H1 (cell line): ENCODE data around the gene CTSL. TPM values are rescaled to one million over a fixed set of nuclear protein-coding genes. Genes with fewer than 3 reads are reported as not detected.

ENCODE experiments used
- CTCF ChIA-PET: fragments of 300-600 bp; sonication (Branson Sonifier 250); formaldehyde crosslinking; loops from one replicate; lab custom pipeline; 2021; ENCODE audit not compliant: partially characterized antibody; lab: Charles Lee
- POLR2A ChIA-PET: fragments of 300-600 bp; sonication (Branson Sonifier 250); formaldehyde crosslinking; loops from one replicate; lab custom pipeline; 2021; ENCODE audit warnings: inconsistent platforms; ENCODE audit not compliant: partially characterized antibody; lab: Charles Lee
- DNase-seq, 2 experiments: peaks; one replicate each; pipeline versions ENCODE4 v3.0.0 to v3.0.0-alpha.2; 2010 to 2022; ENCODE audit warnings: low spot score in 2 of 2, low read depth in 1 of 2, mixed read lengths in 1 of 2
- FAIRE-seq: peaks from 2 replicates; lab custom pipeline; 2011; peaks lifted over from hg19 to GRCh38; lab: Jason Lieb, UNC
- H2AFZ ChIP-seq: 2 replicates; pipeline ENCODE4 v1.8.1; 2012; ENCODE audit warnings: low read length, inconsistent platforms
- H2AK5ac ChIP-seq: 2 replicates; pipeline ENCODE4 v1.6.1; 2013; ENCODE audit warnings: low read depth, low read length
- H2BK120ac ChIP-seq: replicated peaks from 2 replicates; pipeline ENCODE3; 2013; ENCODE audit warnings: low read depth, low read length, inconsistent platforms
- H2BK12ac ChIP-seq: 2 replicates; pipeline ENCODE4 v1.6.1; 2013; ENCODE audit warnings: low read depth, low read length
- H2BK15ac ChIP-seq: 2 replicates; pipeline ENCODE4 v1.6.1; 2013; ENCODE audit warnings: low read length
- H2BK20ac ChIP-seq: 2 replicates; pipeline ENCODE4 v1.6.1; 2013; ENCODE audit warnings: low read length
- H2BK5ac ChIP-seq: 2 replicates; pipeline ENCODE4 v1.6.1; 2013; ENCODE audit warnings: low read depth, low read length
- H3K14ac ChIP-seq: 2 replicates; pipeline ENCODE4 v1.6.1; 2013; ENCODE audit warnings: inconsistent platforms; ENCODE audit not compliant: insufficient read length
- H3K18ac ChIP-seq: 2 replicates; pipeline ENCODE4 v1.6.1; 2013; ENCODE audit warnings: low read length; ENCODE audit errors: extremely low read depth
- H3K23ac ChIP-seq: 2 replicates; pipeline ENCODE4 v1.6.1; 2013; ENCODE audit warnings: inconsistent platforms; ENCODE audit not compliant: insufficient read length
- H3K23me2 ChIP-seq: 2 replicates; pipeline ENCODE4 v1.6.1; 2013; ENCODE audit warnings: low read depth, low read length
- H3K27ac ChIP-seq: 2 replicates; pipeline ENCODE4 v1.6.1; 2011; ENCODE audit warnings: low read depth, low read length, inconsistent platforms
- H3K27me3 ChIP-seq, 4 experiments: replicated peaks in 1 of 4; 1 replicate in 1 of 4; 2 replicates in 3 of 4; pipeline versions ENCODE4 v1.6.1 to v1.8.1; 2011 to 2013; ENCODE audit warnings: low read length in 3 of 4, mild to moderate bottlenecking in 3 of 4, inconsistent platforms in 2 of 4, mixed read lengths in 2 of 4, moderate library complexity in 1 of 4; ENCODE audit not compliant: control insufficient read depth in 3 of 4, insufficient read depth in 3 of 4; ENCODE audit errors: extremely low read depth in 1 of 4
- H3K36me3 ChIP-seq, 4 experiments: 2 replicates each; pipeline versions ENCODE4 v1.6.1 to v1.8.1; 2011 to 2013; ENCODE audit warnings: mild to moderate bottlenecking in 4 of 4, low read length in 3 of 4, moderate library complexity in 2 of 4, control low read depth in 1 of 4, inconsistent platforms in 1 of 4; ENCODE audit not compliant: insufficient read depth in 4 of 4, control insufficient read depth in 2 of 4
- H3K4ac ChIP-seq: replicated peaks from 2 replicates; pipeline ENCODE3; 2013; ENCODE audit warnings: low read length, low read depth, mixed read lengths, inconsistent platforms; ENCODE audit not compliant: insufficient read length
- H3K4me1 ChIP-seq, 4 experiments: replicated peaks in 1 of 4; 1 replicate in 1 of 4; 2 replicates in 3 of 4; pipeline versions ENCODE4 v1.6.1 to v1.8.1; 2011 to 2013; ENCODE audit warnings: low read length in 3 of 4, inconsistent platforms in 2 of 4, mixed read lengths in 1 of 4; ENCODE audit not compliant: insufficient read depth in 4 of 4, control insufficient read depth in 3 of 4
- H3K4me2 ChIP-seq, 2 experiments: 2 replicates each; pipeline versions ENCODE4 v1.6.1 to v1.8.1; 2011 to 2013; ENCODE audit warnings: low read depth in 2 of 2, low read length in 2 of 2, control low read depth in 1 of 2, inconsistent platforms in 1 of 2, mild to moderate bottlenecking in 1 of 2; ENCODE audit not compliant: insufficient read depth in 1 of 2
- H3K4me3 ChIP-seq, 4 experiments: fragments of 200-600, 300-600 bp in 1 of 4; sonication (generic), shearing (Covaris generic), sonication (Bioruptor Twin) in 1 of 4; 2 replicates each; pipeline versions ENCODE4 v1.5.1 to v1.8.1; 2011 to 2016; ENCODE audit warnings: low read length in 4 of 4, low read depth in 3 of 4, control low read depth in 2 of 4, inconsistent platforms in 2 of 4, mild to moderate bottlenecking in 2 of 4, mixed read lengths in 1 of 4, moderate library complexity in 1 of 4; ENCODE audit not compliant: insufficient read depth in 2 of 4; ENCODE audit errors: extremely low read depth in 1 of 4
- H3K56ac ChIP-seq: replicated peaks from 2 replicates; pipeline ENCODE3; 2013; ENCODE audit warnings: low read depth, mild to moderate bottlenecking, mixed read lengths, low read length, inconsistent platforms; ENCODE audit not compliant: insufficient read length
- H3K79me1 ChIP-seq: 2 replicates; pipeline ENCODE4 v1.6.1; 2013; ENCODE audit warnings: low read depth, low read length, control low read depth
- H3K79me2 ChIP-seq, 2 experiments: 2 replicates each; pipeline versions ENCODE4 v1.6.1 to v1.8.1; 2012 to 2013; ENCODE audit warnings: low read length in 2 of 2, mild to moderate bottlenecking in 2 of 2, inconsistent platforms in 1 of 2; ENCODE audit not compliant: insufficient read depth in 2 of 2, control insufficient read depth in 1 of 2
- H3K9ac ChIP-seq, 4 experiments: replicated peaks in 1 of 4; 1 replicate in 1 of 4; 2 replicates in 3 of 4; pipeline versions ENCODE4 v1.6.1 to v1.8.1; 2011 to 2013; ENCODE audit warnings: low read depth in 3 of 4, low read length in 3 of 4, control low read depth in 2 of 4, mild to moderate bottlenecking in 2 of 4, moderate library complexity in 2 of 4, inconsistent platforms in 1 of 4; ENCODE audit errors: extremely low read depth in 1 of 4
- H3K9me3 ChIP-seq, 2 experiments: 2 replicates each; pipeline versions ENCODE4 v1.6.1 to v1.8.1; 2012 to 2013; ENCODE audit warnings: mild to moderate bottlenecking in 2 of 2, moderate library complexity in 2 of 2, control low read depth in 1 of 2, inconsistent platforms in 1 of 2, low read depth in 1 of 2, low read length in 1 of 2, mixed read lengths in 1 of 2; ENCODE audit not compliant: insufficient read depth in 2 of 2
- H4K20me1 ChIP-seq, 2 experiments: replicated peaks in 1 of 2; 2 replicates each; pipeline versions ENCODE3 to v1.8.1; 2011 to 2013; ENCODE audit warnings: inconsistent platforms in 2 of 2, low read length in 2 of 2, mild to moderate bottlenecking in 1 of 2; ENCODE audit not compliant: insufficient read depth in 2 of 2, control insufficient read depth in 1 of 2
- H4K5ac ChIP-seq: 2 replicates; pipeline ENCODE4 v1.6.1; 2013; ENCODE audit warnings: low read length, low read depth, mixed read lengths, inconsistent platforms; ENCODE audit not compliant: insufficient read length
- H4K8ac ChIP-seq: 2 replicates; pipeline ENCODE4 v1.8.0; 2013; ENCODE audit warnings: mild to moderate bottlenecking, moderate library complexity, low read length, inconsistent platforms; ENCODE audit not compliant: insufficient read depth; ENCODE audit errors: extremely low read depth
- H4K91ac ChIP-seq: replicated peaks from 2 replicates; pipeline ENCODE3; 2013; ENCODE audit warnings: low read length, mixed read lengths, inconsistent platforms; ENCODE audit not compliant: insufficient read length
- BACH1 ChIP-seq: IDR thresholded peaks from 2 replicates; pipeline ENCODE4 v1.6.1; 2012; ENCODE audit warnings: low read length, improper control_type of control experiment
- CBX8 ChIP-seq: fragments of 300-800, 300-1000 bp; sonication (generic); IDR thresholded peaks from 2 replicates; pipeline ENCODE4 v1.7.1; 2016; ENCODE audit warnings: low read depth, low read length, borderline replicate concordance
- CEBPB ChIP-seq: IDR thresholded peaks from 2 replicates; pipeline ENCODE4 v1.6.1; 2012; ENCODE audit warnings: low read depth, low read length
- JUND ChIP-seq: IDR thresholded peaks from 2 replicates; pipeline ENCODE4 v1.6.1; 2011; ENCODE audit warnings: mild to moderate bottlenecking, improper control_type of control experiment, low read length
- NANOG ChIP-seq: IDR thresholded peaks from 2 replicates; pipeline ENCODE4 v1.6.1; 2011; ENCODE audit warnings: low read length, low read depth, mild to moderate bottlenecking, inconsistent platforms; ENCODE audit not compliant: insufficient read depth, poor library complexity, severe bottlenecking
- RBBP5 ChIP-seq: IDR thresholded peaks from 2 replicates; pipeline ENCODE4 v1.7.1; 2012; ENCODE audit warnings: low read depth, mild to moderate bottlenecking, inconsistent platforms, low read length, moderate library complexity, borderline replicate concordance
- SIN3A ChIP-seq, 2 experiments: IDR thresholded peaks in 1 of 2; conservative IDR thresholded peaks in 1 of 2; 2 replicates each; pipeline ENCODE4 v1.6.1; 2011 to 2012; ENCODE audit warnings: low read length in 2 of 2, improper control_type of control experiment in 1 of 2, low read depth in 1 of 2, mild to moderate bottlenecking in 1 of 2
- TAF1 ChIP-seq: IDR thresholded peaks from 2 replicates; pipeline ENCODE4 v1.6.1; 2011; ENCODE audit warnings: mild to moderate bottlenecking, low read depth, low read length
- TBP ChIP-seq: IDR thresholded peaks from 2 replicates; pipeline ENCODE4 v1.6.1; 2011; ENCODE audit warnings: low read depth, low read length, improper control_type of control experiment
- WGBS, 2 experiments: shearing (Covaris generic) in 1 of 2; methylation state at CpG; one replicate each; pipeline versions ENCODE4 v1.1.6 to v1.1.7; 2013 to 2015; ENCODE audit warnings: low lambda C conversion rate in 2 of 2, mixed read lengths in 2 of 2, inconsistent platforms in 1 of 2, low coverage in 1 of 2, missing lambda C conversion rate in 1 of 2; ENCODE audit not compliant: insufficient replicate concordance in 2 of 2, insufficient coverage in 1 of 2, insufficient read length in 1 of 2; ENCODE audit errors: extremely low coverage in 1 of 2, missing lambda C conversion rate in 1 of 2; 5-methylcytosine and 5-hydroxymethylcytosine counted together
- polyA plus RNA-seq, 7 experiments: library from polyadenylated mRNA; depleted of rRNA in 3 of 7; stranded (reverse) in 5 of 7; unstranded in 2 of 7; fragments of >200 nt in 5 of 7; fragments of 200-250 nt in 2 of 7; gene quantifications; 1 replicate in 5 of 7; 2 replicates in 1 of 7; 4 replicates in 1 of 7; pipeline versions ENCODE4 v1.2.1 to v1.2.3, GENCODE V29; 2011 to 2013; ENCODE audit warnings: missing spikeins in 2 of 7, mixed read lengths in 2 of 7
- total RNA-seq: library from RNA; stranded (reverse); fragmentation: NEBNext Ultra II Directional; extraction: Animal tissue kit (Norgen Biotek cat#: 25700); gene quantifications from 2 replicates; pipeline ENCODE4 v1.2.1, GENCODE V29; 2021
- TF ChIP-seq, protein P1 (sequence below), 3 experiments: IDR thresholded peaks; 1 replicate in 2 of 3; 2 replicates in 1 of 3; pipeline versions ENCODE4 v1.5.1 to v1.6.1; 2011; ENCODE audit warnings: low read length in 3 of 3, mild to moderate bottlenecking in 3 of 3, inconsistent platforms in 2 of 3, low read depth in 1 of 3, moderate library complexity in 1 of 3; ENCODE audit not compliant: insufficient read depth in 1 of 3; ENCODE audit errors: control extremely low read depth in 1 of 3
- TF ChIP-seq, protein P2 (sequence below): IDR thresholded peaks from 2 replicates; pipeline ENCODE4 v1.6.1; 2012; ENCODE audit warnings: inconsistent platforms

CTSL gene
- total and polyA plus RNA-seq, 2 of the 8 experiments (the other 6 are each of a cell fraction or from before 2014, with no cell fraction given) = 34.2 to 38.2 TPM

DNA sequence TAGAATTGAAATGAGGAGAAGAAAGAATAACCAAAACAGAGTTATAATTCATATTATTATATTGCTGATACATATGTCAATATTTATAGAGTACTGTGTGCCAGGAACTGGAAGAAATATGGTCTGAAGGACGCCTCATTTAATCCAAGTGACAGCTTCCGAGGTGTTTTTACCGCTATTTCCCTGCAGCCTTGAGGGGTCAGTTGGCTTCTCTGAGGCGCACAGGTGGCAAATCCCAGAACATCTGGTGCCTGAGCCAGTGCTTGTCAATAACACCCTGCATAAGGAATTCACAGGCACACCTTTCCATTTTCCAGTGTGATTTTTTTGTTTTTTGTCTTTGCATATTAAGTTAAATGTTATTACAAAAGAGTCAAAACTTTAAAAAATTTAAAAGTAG is 43.3 kb upstream of the CTSL start:
- Histone ChIP-seq H3K27ac (no peak overlapping the region), H2BK15ac (no peak overlapping the region), H3K9me3 (no peaks in the 10 kb centered on the region), H3K27me3 (no peaks in the 10 kb centered on the region), H3K4me2 (no peak overlapping the region), H4K91ac (no peak overlapping the region), H4K20me1 (peaks cover 4 to 6% of the 10 kb centered on the region in 2 experiments), H3K36me3 (peaks cover 5 to 40% (median 23%) of the 10 kb centered on the region in 4 experiments; a peak in 7 of 8 replicates), H3K79me1 (no peaks in the 10 kb centered on the region; the same call in 1 of the 2 replicates), H3K56ac (no peak overlapping the region), H2BK20ac (no peak overlapping the region), H3K23me2 (no peaks in the 10 kb centered on the region), H2BK5ac (no peak overlapping the region), H3K79me2 (no peaks in the 10 kb centered on the region), H3K4ac (no peak overlapping the region), H3K23ac (no peak overlapping the region), H3K18ac (no peak overlapping the region), H2AFZ (no peak overlapping the region), H2BK12ac (no peak overlapping the region), H3K9ac (no peak overlapping the region), H4K8ac (no peak overlapping the region), H3K14ac (no peak overlapping the region), H3K4me1 (no peaks in the 10 kb centered on the region; a peak in 2 of 7 replicates), H2AK5ac (no peak overlapping the region), H2BK120ac (no peak overlapping the region), H3K4me3 (no peak overlapping the region), H4K5ac (no peak overlapping the region)
- 92% methylated on average over 4 of the region's 4 CpGs; no CpG with 5 or more reads in 1 of the 2 experiments for WGBS, 2 experiments
- FAIRE-seq = no peak
- DNase-seq = no peak
- ChIA-PET CTCF (interaction anchor here (0.9 to 6.5 kb wide), 3 partner anchors 14 to 130 kb away, joined by 3 to 88 read pairs (median 61); no protein-coding TSS in a partner anchor), POLR2A (no interaction called here)
- no peak for TF ChIP-seq CEBPB
- TF ChIP-seq JUND = no peak
- TF ChIP-seq CBX8 = no peak
- TF ChIP-seq NANOG = no peak
- no peak for TF ChIP-seq SIN3A (conservative IDR thresholded peaks at IDR 0.05 in 1 of 2, IDR thresholded peaks at IDR 0.05 in 1 of 2; ENCODE audit: low read depth in 1 of 2, low read length in 2 of 2)
- no peak for TF ChIP-seq TBP
- TF ChIP-seq RBBP5 = no peak
- no peak for TF ChIP-seq TAF1
- TF ChIP-seq BACH1 = no peak
- TF ChIP-seq, protein P1, sequence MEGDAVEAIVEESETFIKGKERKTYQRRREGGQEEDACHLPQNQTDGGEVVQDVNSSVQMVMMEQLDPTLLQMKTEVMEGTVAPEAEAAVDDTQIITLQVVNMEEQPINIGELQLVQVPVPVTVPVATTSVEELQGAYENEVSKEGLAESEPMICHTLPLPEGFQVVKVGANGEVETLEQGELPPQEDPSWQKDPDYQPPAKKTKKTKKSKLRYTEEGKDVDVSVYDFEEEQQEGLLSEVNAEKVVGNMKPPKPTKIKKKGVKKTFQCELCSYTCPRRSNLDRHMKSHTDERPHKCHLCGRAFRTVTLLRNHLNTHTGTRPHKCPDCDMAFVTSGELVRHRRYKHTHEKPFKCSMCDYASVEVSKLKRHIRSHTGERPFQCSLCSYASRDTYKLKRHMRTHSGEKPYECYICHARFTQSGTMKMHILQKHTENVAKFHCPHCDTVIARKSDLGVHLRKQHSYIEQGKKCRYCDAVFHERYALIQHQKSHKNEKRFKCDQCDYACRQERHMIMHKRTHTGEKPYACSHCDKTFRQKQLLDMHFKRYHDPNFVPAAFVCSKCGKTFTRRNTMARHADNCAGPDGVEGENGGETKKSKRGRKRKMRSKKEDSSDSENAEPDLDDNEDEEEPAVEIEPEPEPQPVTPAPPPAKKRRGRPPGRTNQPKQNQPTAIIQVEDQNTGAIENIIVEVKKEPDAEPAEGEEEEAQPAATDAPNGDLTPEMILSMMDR (IDR thresholded peaks at IDR 0.05; ENCODE audit: control extremely low read depth in 1 of 3, insufficient read depth in 1 of 3, low read depth in 1 of 3, low read length in 3 of 3) = no peak
- TF ChIP-seq, protein P2, sequence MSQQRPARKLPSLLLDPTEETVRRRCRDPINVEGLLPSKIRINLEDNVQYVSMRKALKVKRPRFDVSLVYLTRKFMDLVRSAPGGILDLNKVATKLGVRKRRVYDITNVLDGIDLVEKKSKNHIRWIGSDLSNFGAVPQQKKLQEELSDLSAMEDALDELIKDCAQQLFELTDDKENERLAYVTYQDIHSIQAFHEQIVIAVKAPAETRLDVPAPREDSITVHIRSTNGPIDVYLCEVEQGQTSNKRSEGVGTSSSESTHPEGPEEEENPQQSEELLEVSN = no peak
